AG10803 (cell line): ENCODE measurements around the gene IGFBP3.

Experiments used
- DNase-seq: peaks from one replicate; pipeline ENCODE4 v3.0.0; 2010; ENCODE audit warnings: low read depth
- H3K4me3 ChIP-seq: 2 replicates; pipeline ENCODE4 v1.5.1; 2011; ENCODE audit warnings: mild to moderate bottlenecking, low read length, control low read depth
- CTCF ChIP-seq: conservative IDR thresholded peaks from 2 replicates; pipeline ENCODE4 v1.5.1; 2011; ENCODE audit warnings: mild to moderate bottlenecking, low read length, control low read depth, inconsistent platforms

The IGFBP3 gene

GRCh38 chr7:45923290-45923689 lies 2.2 kb upstream of the IGFBP3 start:
- TF ChIP-seq CTCF, result peak; percentile 94
- no peak overlapping the region for H3K4me3 ChIP-seq
- DNase-seq, result peak; percentile 81

- peak overlapping the region; percentile 36 for H3K4me3 ChIP-seq
- no peak for TF ChIP-seq CTCF
- DNase-seq, result peak; percentile 27
Observed at GRCh38 chr7:45922810-45923209, 1.7 kb upstream of the IGFBP3 start.

GRCh38 chr7:45921699-45922519 lies 837 bp upstream of the IGFBP3 start:
- peak; percentile 99 for TF ChIP-seq CTCF
- H3K4me3 ChIP-seq, result peak overlapping the region; percentile 92
- peak; percentile 78 for DNase-seq

GRCh38 chr7:45921381-45921698 lies 268 bp upstream of the IGFBP3 start:
- H3K4me3 ChIP-seq, result peak overlapping the region; percentile 92
- no peak for TF ChIP-seq CTCF
- no peak for DNase-seq

- H3K4me3 ChIP-seq, result peak overlapping the region; percentile 92
- TF ChIP-seq CTCF, result no peak; the same call in 1 of the 2 replicates
- DNase-seq, result no peak
Observed at GRCh38 chr7:45919993-45920459, 1.0 kb downstream of the IGFBP3 start.

- peak overlapping the region; percentile 92 for H3K4me3 ChIP-seq
- no peak for TF ChIP-seq CTCF
- DNase-seq, result no peak
Observed at GRCh38 chr7:45919231-45919784, 1.8 kb downstream of the IGFBP3 start.

GRCh38 chr7:45918556-45918955 lies 2.5 kb downstream of the IGFBP3 start:
- TF ChIP-seq CTCF, result no peak
- H3K4me3 ChIP-seq, result peak overlapping the region; percentile 92
- DNase-seq, result no peak
